ENCODE data around the gene ACP3. TPM values are rescaled to one million over a fixed set of nuclear protein-coding genes. Genes with fewer than 3 reads are reported as not detected.

ACP3 gene
- total and polyA plus RNA-seq, 9 donors = 0.33 to 11.3 (median 2.5) TPM

DNA sequence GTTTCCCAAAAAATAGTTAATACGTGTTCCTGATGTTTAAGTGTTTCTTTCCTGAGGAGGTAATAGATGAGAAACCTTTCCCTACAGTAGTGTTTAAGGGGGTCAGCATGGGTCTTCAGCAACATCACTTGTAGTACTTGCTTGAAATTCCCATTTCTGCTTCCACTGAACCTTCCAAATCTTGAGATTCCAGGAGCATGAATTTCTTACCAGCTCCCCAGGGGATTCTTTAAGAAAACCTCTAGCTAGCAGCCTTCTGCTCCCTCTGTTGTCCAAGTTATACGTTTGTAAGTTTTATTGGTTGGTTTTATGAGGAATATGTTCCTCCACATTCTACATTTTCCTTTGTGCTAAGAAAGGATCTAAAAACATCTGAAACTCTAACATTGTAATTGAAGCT is 38.2 kb upstream of the ACP3 start:
- no peaks in the 10 kb centered on the region for H3K9me3 ChIP-seq
- no peaks in the 10 kb centered on the region for H3K36me3 ChIP-seq
- H3K27ac ChIP-seq = no peak overlapping the region
- H3K4me1 ChIP-seq (ENCODE audit: insufficient read depth) = no peaks in the 10 kb centered on the region
- H3K4me3 ChIP-seq = no peak overlapping the region
- TF ChIP-seq, protein P1, sequence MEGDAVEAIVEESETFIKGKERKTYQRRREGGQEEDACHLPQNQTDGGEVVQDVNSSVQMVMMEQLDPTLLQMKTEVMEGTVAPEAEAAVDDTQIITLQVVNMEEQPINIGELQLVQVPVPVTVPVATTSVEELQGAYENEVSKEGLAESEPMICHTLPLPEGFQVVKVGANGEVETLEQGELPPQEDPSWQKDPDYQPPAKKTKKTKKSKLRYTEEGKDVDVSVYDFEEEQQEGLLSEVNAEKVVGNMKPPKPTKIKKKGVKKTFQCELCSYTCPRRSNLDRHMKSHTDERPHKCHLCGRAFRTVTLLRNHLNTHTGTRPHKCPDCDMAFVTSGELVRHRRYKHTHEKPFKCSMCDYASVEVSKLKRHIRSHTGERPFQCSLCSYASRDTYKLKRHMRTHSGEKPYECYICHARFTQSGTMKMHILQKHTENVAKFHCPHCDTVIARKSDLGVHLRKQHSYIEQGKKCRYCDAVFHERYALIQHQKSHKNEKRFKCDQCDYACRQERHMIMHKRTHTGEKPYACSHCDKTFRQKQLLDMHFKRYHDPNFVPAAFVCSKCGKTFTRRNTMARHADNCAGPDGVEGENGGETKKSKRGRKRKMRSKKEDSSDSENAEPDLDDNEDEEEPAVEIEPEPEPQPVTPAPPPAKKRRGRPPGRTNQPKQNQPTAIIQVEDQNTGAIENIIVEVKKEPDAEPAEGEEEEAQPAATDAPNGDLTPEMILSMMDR (IDR thresholded peaks at IDR 0.05) = no peak
- no peak for TF ChIP-seq EP300 (IDR thresholded peaks at IDR 0.05)
- no peak for TF ChIP-seq POLR2A (IDR thresholded peaks at IDR 0.05)
- WGBS, 3 donors = 63 to 67% (median 66%) methylated on average over 2 of the region's 2 CpGs
- intact Hi-C loops (cut with DNase I) = no loop called here
- no peaks in the 10 kb centered on the region for H3K27me3 ChIP-seq
- DNase-seq = no peak

DNA sequence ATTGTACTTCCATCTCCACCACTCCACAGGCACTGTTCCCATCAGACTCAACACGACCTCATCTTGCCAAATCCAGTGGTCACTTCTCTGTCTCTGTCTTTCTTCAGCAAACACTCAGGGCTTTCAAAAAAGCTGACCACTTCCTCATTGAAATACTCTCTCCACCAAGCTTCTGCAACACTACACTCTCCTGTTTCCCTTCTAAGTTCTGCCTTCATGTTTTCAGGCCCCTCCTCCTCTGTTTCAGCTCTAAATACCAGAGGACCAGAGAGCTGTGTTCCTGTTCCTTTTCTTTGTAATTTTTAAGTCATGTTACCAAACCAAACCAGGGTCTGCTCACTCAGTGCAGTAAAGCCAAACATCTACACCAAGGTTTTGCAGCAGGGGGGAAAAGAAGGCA is 33.8 kb upstream of the ACP3 start:
- Histone ChIP-seq H3K27ac (no peak overlapping the region), H3K27me3 (no peaks in the 10 kb centered on the region), H3K4me3 (no peak overlapping the region), H3K36me3 (no peaks in the 10 kb centered on the region), H3K9me3 (no peaks in the 10 kb centered on the region), H3K4me1 (ENCODE audit: insufficient read depth) (no peaks in the 10 kb centered on the region)
- intact Hi-C loops (cut with DNase I) = no loop called here
- 23 to 28% (median 26%) methylated on average over 1 of the region's 1 CpG for WGBS, 3 donors
- TF ChIP-seq, protein P1 (IDR thresholded peaks at IDR 0.05) = no peak
- TF ChIP-seq EP300 (IDR thresholded peaks at IDR 0.05) = no peak
- TF ChIP-seq POLR2A (IDR thresholded peaks at IDR 0.05) = no peak
- no peak for DNase-seq

DNA sequence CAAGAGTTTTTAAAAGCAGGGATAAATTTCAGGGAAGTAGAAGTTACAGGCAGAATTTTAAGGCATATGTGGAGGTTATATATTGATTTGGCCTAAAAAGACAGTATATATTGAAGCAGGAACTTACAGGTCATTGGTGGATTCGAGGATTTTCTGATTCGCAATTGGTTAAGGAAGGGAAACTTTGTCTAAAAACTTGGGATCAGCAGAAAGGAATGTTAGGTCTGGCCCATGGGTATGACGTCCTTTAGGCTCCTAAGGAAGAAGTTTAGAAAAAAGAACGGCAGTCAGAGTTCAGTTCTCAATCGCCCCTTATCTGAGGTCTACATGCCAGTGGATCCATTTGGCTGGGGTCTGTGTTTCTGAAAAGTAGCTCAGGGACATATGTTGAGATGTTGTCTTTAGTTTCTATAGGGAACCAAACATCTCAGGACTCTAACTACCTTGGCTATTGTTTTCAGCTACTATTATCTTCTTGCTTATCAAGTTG is 33.2 kb upstream of the ACP3 start:
- H3K27me3 ChIP-seq = no peaks in the 10 kb centered on the region
- H3K27ac ChIP-seq = no peak overlapping the region
- no peak overlapping the region for H3K4me3 ChIP-seq
- no peak for DNase-seq
- intact Hi-C loops (cut with DNase I) = no loop called here
- H3K36me3 ChIP-seq = no peaks in the 10 kb centered on the region
- H3K9me3 ChIP-seq = no peaks in the 10 kb centered on the region
- H3K4me1 ChIP-seq (ENCODE audit: insufficient read depth) = no peaks in the 10 kb centered on the region
- TF ChIP-seq, protein P1 (IDR thresholded peaks at IDR 0.05) = no peak
- TF ChIP-seq EP300 (IDR thresholded peaks at IDR 0.05) (no peak), POLR2A (IDR thresholded peaks at IDR 0.05) (no peak)
- 70 to 76% (median 73%) methylated on average over 5 of the region's 5 CpGs for WGBS, 3 donors

DNA sequence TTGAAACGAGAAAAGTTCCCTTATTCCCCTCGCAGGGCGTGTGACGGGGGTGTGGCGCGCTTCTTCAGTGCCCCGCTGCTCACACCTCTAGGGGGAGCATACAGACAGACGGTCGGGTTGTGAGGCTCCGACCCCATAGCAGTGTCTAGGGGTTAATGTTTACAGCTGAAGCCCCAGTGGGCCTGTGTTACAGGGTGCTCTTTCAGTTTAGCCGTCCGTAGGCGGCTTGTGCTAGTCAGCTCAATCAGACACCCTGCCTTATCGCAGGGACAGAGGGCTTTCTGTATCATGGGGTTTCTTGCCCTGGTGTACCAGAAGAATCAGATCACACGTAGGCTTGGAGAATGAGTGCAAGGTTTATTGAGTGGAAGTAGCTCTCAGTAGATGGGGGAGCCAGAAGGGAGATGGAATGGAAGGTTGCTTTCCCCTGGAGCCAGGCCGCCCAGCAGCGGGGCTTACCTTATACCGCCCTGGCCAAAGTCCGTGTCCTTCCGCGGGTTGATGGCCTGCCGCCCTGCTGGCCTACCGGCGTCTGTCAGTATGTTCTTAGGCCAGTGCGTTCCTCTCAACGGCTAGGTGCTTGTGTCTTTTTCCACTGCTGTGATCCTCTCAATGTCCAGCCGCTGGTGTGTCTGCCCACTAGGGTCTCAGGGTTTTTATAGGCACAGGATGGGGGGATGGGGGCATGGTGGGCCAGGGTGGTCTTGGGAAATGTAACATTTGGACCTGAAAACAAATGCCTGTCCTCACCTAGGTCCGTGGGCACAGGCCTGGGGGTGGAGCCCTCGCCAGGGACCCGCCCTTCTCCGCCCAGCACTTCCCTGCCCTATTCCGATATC is 32.2 kb upstream of the ACP3 start:
- Histone ChIP-seq H3K9me3 (no peaks in the 10 kb centered on the region), H3K27me3 (no peaks in the 10 kb centered on the region), H3K4me3 (no peak overlapping the region), H3K27ac (no peak overlapping the region), H3K36me3 (no peaks in the 10 kb centered on the region), H3K4me1 (ENCODE audit: insufficient read depth) (no peaks in the 10 kb centered on the region)
- intact Hi-C loops (cut with DNase I) = no loop called here
- WGBS, 3 donors = 90 to 93% (median 90%) methylated on average over 31 to 32 of the region's 32 CpGs
- no peak for TF ChIP-seq POLR2A (IDR thresholded peaks at IDR 0.05)
- TF ChIP-seq, protein P1 (IDR thresholded peaks at IDR 0.05) = no peak
- TF ChIP-seq EP300 (IDR thresholded peaks at IDR 0.05) = no peak
- no peak for DNase-seq

Data from ovary (tissue), 9 donors.